ENCODE data around the gene ZFPM1. TPM values are rescaled to one million over a fixed set of nuclear protein-coding genes. Genes with fewer than 3 reads are reported as not detected.

ZFPM1 gene
- total RNA-seq, 1 experiment from 2014 or later = 14.6 TPM

DNA sequence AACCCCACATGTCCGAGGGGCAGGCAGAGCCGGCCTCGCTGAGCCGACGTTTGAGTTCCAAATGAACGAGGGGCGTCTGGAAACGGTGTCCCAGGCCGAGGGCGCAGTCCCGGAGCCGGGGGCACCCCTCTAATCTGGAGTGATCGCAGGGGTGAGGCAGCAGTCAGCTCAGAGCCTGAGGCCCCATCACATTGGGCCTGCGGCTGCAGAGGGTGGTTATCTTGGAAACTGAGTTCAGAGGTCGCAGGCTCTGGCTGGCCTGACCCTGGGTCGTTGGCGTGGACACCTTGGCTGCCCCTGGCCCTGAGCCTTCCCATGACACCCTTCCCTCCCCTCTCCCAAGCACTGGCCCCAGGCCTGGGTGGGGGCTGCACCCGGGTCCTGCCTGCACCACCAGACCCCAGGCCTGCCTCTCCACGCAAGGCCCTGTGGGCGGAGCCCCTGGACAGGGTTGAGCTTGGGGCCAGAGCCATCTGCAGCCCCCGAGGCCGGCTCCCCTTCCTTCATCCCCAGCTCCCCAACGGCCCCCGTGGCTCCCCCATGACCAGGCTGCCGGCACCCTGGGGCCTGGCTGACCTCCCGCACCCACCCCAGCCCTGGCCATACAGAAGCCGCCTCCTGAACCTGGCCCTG, 45.6 kb downstream of the ZFPM1 start:
- Histone ChIP-seq H3K36me3 (ENCODE audit: control insufficient read depth in 1 of 2, insufficient read depth in 2 of 2, low read length in 2 of 2) (no peaks in the 10 kb centered on the region), H3K9me2 (ENCODE audit: insufficient read depth) (no peaks in the 10 kb centered on the region), H3K9me3 (ENCODE audit: control insufficient read depth in 1 of 2, insufficient read depth in 1 of 2, low read depth in 1 of 2, low read length in 2 of 2) (no peaks in the 10 kb centered on the region), H4K20me1 (ENCODE audit: insufficient read depth) (no peaks in the 10 kb centered on the region), H2AFZ (ENCODE audit: low read depth, low read length, poor library complexity, severe bottlenecking) (no peak overlapping the region), H3K79me2 (ENCODE audit: insufficient read depth, low read length) (no peaks in the 10 kb centered on the region), H3K27ac (ENCODE audit: low read depth, low read length) (no peak overlapping the region), H3K4me3 (replicated peaks in 1 of 2; ENCODE audit: low read depth in 1 of 2, low read length in 2 of 2) (no peak overlapping the region), H3K27me3 (ENCODE audit: insufficient read depth, low read length) (no peaks in the 10 kb centered on the region), H3K9ac (ENCODE audit: low read length) (no peak overlapping the region), H3K4me1 (ENCODE audit: control insufficient read depth in 1 of 2, insufficient read depth in 2 of 2, low read length in 2 of 2) (no peaks in the 10 kb centered on the region), H3K4me2 (ENCODE audit: low read length) (no peak overlapping the region)
- ATAC-seq (no peak), DNase-seq (ENCODE audit: low read depth, low spot score) (no peak)
- intact Hi-C loops (cut with micrococcal nuclease) = no loop called here
- POLR2A ChIA-PET = no interaction called here
- no TSS peak for BruUV-seq (replicated peaks)
- TF ChIP-seq SIN3A (IDR thresholded peaks at IDR 0.05; ENCODE audit: low read depth) (no peak), RAD21 (IDR thresholded peaks at IDR 0.05; ENCODE audit: low read depth) (no peak), CEBPB (IDR thresholded peaks at IDR 0.05; ENCODE audit: low read depth) (no peak), TCF7L2 (IDR thresholded peaks at IDR 0.05; ENCODE audit: borderline replicate concordance, extremely low read depth, insufficient read depth, insufficient read length) (no peak), CBX3 (IDR thresholded peaks at IDR 0.05; ENCODE audit: low read depth) (no peak), EZH2phosphoT487 (IDR thresholded peaks at IDR 0.05; ENCODE audit: borderline replicate concordance) (no peak), EGR1 (IDR thresholded peaks at IDR 0.05; ENCODE audit: low read depth) (no peak), ZFX (IDR thresholded peaks at IDR 0.05) (no peak)
- TF ChIP-seq, protein P1, sequence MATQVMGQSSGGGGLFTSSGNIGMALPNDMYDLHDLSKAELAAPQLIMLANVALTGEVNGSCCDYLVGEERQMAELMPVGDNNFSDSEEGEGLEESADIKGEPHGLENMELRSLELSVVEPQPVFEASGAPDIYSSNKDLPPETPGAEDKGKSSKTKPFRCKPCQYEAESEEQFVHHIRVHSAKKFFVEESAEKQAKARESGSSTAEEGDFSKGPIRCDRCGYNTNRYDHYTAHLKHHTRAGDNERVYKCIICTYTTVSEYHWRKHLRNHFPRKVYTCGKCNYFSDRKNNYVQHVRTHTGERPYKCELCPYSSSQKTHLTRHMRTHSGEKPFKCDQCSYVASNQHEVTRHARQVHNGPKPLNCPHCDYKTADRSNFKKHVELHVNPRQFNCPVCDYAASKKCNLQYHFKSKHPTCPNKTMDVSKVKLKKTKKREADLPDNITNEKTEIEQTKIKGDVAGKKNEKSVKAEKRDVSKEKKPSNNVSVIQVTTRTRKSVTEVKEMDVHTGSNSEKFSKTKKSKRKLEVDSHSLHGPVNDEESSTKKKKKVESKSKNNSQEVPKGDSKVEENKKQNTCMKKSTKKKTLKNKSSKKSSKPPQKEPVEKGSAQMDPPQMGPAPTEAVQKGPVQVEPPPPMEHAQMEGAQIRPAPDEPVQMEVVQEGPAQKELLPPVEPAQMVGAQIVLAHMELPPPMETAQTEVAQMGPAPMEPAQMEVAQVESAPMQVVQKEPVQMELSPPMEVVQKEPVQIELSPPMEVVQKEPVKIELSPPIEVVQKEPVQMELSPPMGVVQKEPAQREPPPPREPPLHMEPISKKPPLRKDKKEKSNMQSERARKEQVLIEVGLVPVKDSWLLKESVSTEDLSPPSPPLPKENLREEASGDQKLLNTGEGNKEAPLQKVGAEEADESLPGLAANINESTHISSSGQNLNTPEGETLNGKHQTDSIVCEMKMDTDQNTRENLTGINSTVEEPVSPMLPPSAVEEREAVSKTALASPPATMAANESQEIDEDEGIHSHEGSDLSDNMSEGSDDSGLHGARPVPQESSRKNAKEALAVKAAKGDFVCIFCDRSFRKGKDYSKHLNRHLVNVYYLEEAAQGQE (IDR thresholded peaks at IDR 0.05; ENCODE audit: low read depth) = no peak
- TF ChIP-seq, protein P2, sequence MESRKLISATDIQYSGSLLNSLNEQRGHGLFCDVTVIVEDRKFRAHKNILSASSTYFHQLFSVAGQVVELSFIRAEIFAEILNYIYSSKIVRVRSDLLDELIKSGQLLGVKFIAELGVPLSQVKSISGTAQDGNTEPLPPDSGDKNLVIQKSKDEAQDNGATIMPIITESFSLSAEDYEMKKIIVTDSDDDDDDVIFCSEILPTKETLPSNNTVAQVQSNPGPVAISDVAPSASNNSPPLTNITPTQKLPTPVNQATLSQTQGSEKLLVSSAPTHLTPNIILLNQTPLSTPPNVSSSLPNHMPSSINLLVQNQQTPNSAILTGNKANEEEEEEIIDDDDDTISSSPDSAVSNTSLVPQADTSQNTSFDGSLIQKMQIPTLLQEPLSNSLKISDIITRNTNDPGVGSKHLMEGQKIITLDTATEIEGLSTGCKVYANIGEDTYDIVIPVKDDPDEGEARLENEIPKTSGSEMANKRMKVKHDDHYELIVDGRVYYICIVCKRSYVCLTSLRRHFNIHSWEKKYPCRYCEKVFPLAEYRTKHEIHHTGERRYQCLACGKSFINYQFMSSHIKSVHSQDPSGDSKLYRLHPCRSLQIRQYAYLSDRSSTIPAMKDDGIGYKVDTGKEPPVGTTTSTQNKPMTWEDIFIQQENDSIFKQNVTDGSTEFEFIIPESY (IDR thresholded peaks at IDR 0.05; ENCODE audit: extremely low read depth, insufficient replicate concordance, low read length) = no peak
- CTCF ChIA-PET = no interaction called here
- RAD21 ChIA-PET (ENCODE audit: low non-redundant PET in 1 of 2, low total read pairs in 2 of 2, uncharacterized antibody in 2 of 2, unreplicated experiment in 2 of 2) = interaction anchor here in 1 of 2 experiments (0.6 kb wide), 1 partner anchor 98 kb away, joined by 3 read pairs; no protein-coding TSS in a partner anchor

Measured in HCT116 (cell line).